K562 (cell line): Measurements from ENCODE around the gene PNMA8C. TPM values are rescaled to one million over a fixed set of nuclear protein-coding genes. Genes with fewer than 3 reads are reported as not detected.
A peak's percentile ranks its signal among the peaks of the same experiment; 100 is the strongest.

Experiments used
- ATAC-seq: fragments of 200-7000 bp; cut with Tn5 transposase; 3 replicates; pipeline ENCODE4 v1.9.1; 2020; ENCODE audit warnings: moderate library complexity
- BruUV-seq: library from RNA; stranded (reverse); fragments of 400-500 nt; replicated peaks from 2 replicates; lab custom pipeline; 2021; lab: Mats Ljungman, UMichigan
- CTCF ChIA-PET: fragments of 300-600 bp; formaldehyde crosslinking; extraction: SDS; loops from one replicate; lab custom pipeline; 2021; ENCODE audit warnings: low intra/inter-chr PET ratio; lab: Yijun Ruan, JAX
- POLR2A ChIA-PET: fragments of 300-600, 350-650 bp; sonication (Branson Sonifier 250); formaldehyde crosslinking; extraction: SDS; loops from one replicate; lab custom pipeline; 2021; ENCODE audit warnings: antibody characterized with exemption, inconsistent platforms; lab: Yijun Ruan, JAX
- DNase-seq, 4 experiments: peaks; one replicate each; pipeline versions ENCODE4 v3.0.0 to v3.0.0-alpha.2; 2011 to 2018; ENCODE audit warnings: low spot score in 3 of 4, mixed read lengths in 3 of 4; ENCODE audit errors: extremely low read depth in 1 of 4
- FAIRE-seq: peaks from 2 replicates; lab custom pipeline; 2011; peaks lifted over from hg19 to GRCh38; lab: Jason Lieb, UNC
- H2AFZ ChIP-seq: 2 replicates; pipeline ENCODE4 v1.6.0; 2011; ENCODE audit warnings: low read depth, low read length, control low read depth, inconsistent platforms
- H3K27ac ChIP-seq: fragments of 200-600 bp; 3 replicates; pipeline ENCODE4 v1.8.0; 2011; ENCODE audit warnings: low read depth, mild to moderate bottlenecking, control low read depth, inconsistent platforms, low read length, moderate library complexity, mixed read lengths; ENCODE audit errors: extremely low read depth
- H3K27me3 ChIP-seq, 2 experiments: fragments of 300-600 bp in 1 of 2; 2 replicates in 1 of 2; 3 replicates in 1 of 2; pipeline versions ENCODE4 v1.6.0 to v1.8.0; 2011; ENCODE audit warnings: inconsistent platforms in 2 of 2, low read length in 2 of 2, mild to moderate bottlenecking in 1 of 2, mixed read lengths in 1 of 2, moderate library complexity in 1 of 2; ENCODE audit not compliant: control insufficient read depth in 2 of 2, insufficient read depth in 2 of 2
- H3K36me3 ChIP-seq: fragments of 300-600 bp; 3 replicates; pipeline ENCODE4 v1.8.0; 2011; ENCODE audit warnings: mild to moderate bottlenecking, low read length, inconsistent platforms; ENCODE audit not compliant: control insufficient read depth, insufficient read depth
- H3K4me1 ChIP-seq, 2 experiments: fragments of 200-600 bp in 1 of 2; replicated peaks in 1 of 2; 2 replicates in 1 of 2; 3 replicates in 1 of 2; pipeline versions ENCODE4 v1.5.1 to v1.8.0; 2011; ENCODE audit warnings: inconsistent platforms in 2 of 2, low read length in 2 of 2, mild to moderate bottlenecking in 1 of 2, mixed read lengths in 1 of 2, moderate library complexity in 1 of 2; ENCODE audit not compliant: control insufficient read depth in 2 of 2, insufficient read depth in 2 of 2
- H3K4me2 ChIP-seq: 2 replicates; pipeline ENCODE4 v1.6.1; 2011; ENCODE audit warnings: low read length, control low read depth, inconsistent platforms, mixed read lengths; ENCODE audit not compliant: insufficient read depth
- H3K4me3 ChIP-seq: fragments of 200-600 bp; sonication (generic), shearing (Covaris generic); 2 replicates; pipeline ENCODE4 v1.5.1; 2016; ENCODE audit warnings: control low read depth, inconsistent platforms
- H3K79me2 ChIP-seq: fragments of 200-600 bp; 3 replicates; pipeline ENCODE4 v1.8.0; 2011; ENCODE audit warnings: low read length, inconsistent platforms; ENCODE audit not compliant: control insufficient read depth, insufficient read depth
- H3K9ac ChIP-seq, 2 experiments: 2 replicates each; pipeline versions ENCODE4 v1.6.0 to v1.6.1; 2011; ENCODE audit warnings: low read depth in 2 of 2, low read length in 2 of 2, control low read depth in 1 of 2, inconsistent platforms in 1 of 2, mild to moderate bottlenecking in 1 of 2, mixed read lengths in 1 of 2; ENCODE audit not compliant: insufficient read depth in 1 of 2
- H3K9me1 ChIP-seq: one replicate; pipeline ENCODE4 v1.6.0; 2011; ENCODE audit warnings: inconsistent platforms, mild to moderate bottlenecking, low read length, moderate library complexity; ENCODE audit not compliant: control insufficient read depth, insufficient read depth
- H3K9me3 ChIP-seq: replicated peaks from 2 replicates; pipeline ENCODE4 v1.5.1; 2011; ENCODE audit warnings: low read depth, low read length, inconsistent platforms; ENCODE audit not compliant: control insufficient read depth, insufficient read depth
- H4K20me1 ChIP-seq: replicated peaks from 2 replicates; pipeline ENCODE4 v1.6.1; 2011; ENCODE audit warnings: low read length, inconsistent platforms, mixed read lengths; ENCODE audit not compliant: control insufficient read depth, insufficient read depth
- KDM5B ChIP-seq: fragments of 200-600 bp; sonication (generic); IDR thresholded peaks from 2 replicates; pipeline ENCODE4 v1.6.1; 2012; ENCODE audit warnings: low read depth, mild to moderate bottlenecking, moderate library complexity, low read length, control low read depth, inconsistent platforms; ENCODE audit not compliant: insufficient replicate concordance
- RB1 ChIP-seq: fragments of 450-650 bp; IDR thresholded peaks from 2 replicates; pipeline ENCODE4 v1.6.1; 2017; ENCODE audit warnings: low read depth, mild to moderate bottlenecking
- WGBS: fragments of 100-300 bp; shearing (Covaris generic); methylation state at CpG from one replicate; pipeline ENCODE4 v1.1.6; 2016; ENCODE audit warnings: low coverage, mixed read lengths; ENCODE audit not compliant: insufficient coverage; ENCODE audit errors: missing lambda C conversion rate; 5-methylcytosine and 5-hydroxymethylcytosine counted together
- in situ Hi-C: fragments of 300-500 bp; cut with MboI; formaldehyde crosslinking; loops from 4 replicates; pipeline ENCODE4 v1.15.0; 2018; ENCODE audit warnings: inconsistent platforms, mixed read lengths
- intact Hi-C: fragments of 100-400 bp; cut with micrococcal nuclease; formaldehyde crosslinking; loops from 2 replicates; pipeline ENCODE4 v1.14.2; 2022
- polyA plus RNA-seq, 8 experiments: library from polyadenylated mRNA; depleted of rRNA in 4 of 8; stranded (reverse) in 5 of 8; unstranded in 3 of 8; fragments of >200 nt; fragmentation: Nextera tagmentation in 2 of 8; fragmentation: Illumina TruSeq in 1 of 8; extraction: Ambion mirVana in 2 of 8; extraction: Trizol in 1 of 8; gene quantifications; 2 replicates each; pipeline versions ENCODE4 v1.2.1 to v1.2.3, GENCODE V29; 2011 to 2014; ENCODE audit warnings: inconsistent platforms in 1 of 8, missing spikeins in 1 of 8
- total RNA-seq, 7 experiments: library from RNA; depleted of rRNA in 6 of 7; stranded (reverse); fragments of >200 nt in 6 of 7; fragmentation: Illumina TruSeq in 2 of 7; extraction: Trizol in 2 of 7; gene quantifications; 2 replicates each; pipeline versions ENCODE4 v1.2.1 to v1.2.3, GENCODE V29; 2011 to 2021; ENCODE audit warnings: low replicate concordance in 1 of 7
- TF ChIP-seq, protein P1 (sequence below): fragments of 250-450 bp; sonication (Bioruptor Pico); IDR thresholded peaks from 2 replicates; pipeline ENCODE4 v1.8.0; 2022; ENCODE audit warnings: moderate library complexity, mild to moderate bottlenecking, inconsistent platforms

The PNMA8C gene
- total and polyA plus RNA-seq, 9 of the 15 experiments (the other 6 are each of a cell fraction or from before 2014, with no cell fraction given) = 0.04 to 0.05 (median 0.05) TPM; not detected in 6

DNA sequence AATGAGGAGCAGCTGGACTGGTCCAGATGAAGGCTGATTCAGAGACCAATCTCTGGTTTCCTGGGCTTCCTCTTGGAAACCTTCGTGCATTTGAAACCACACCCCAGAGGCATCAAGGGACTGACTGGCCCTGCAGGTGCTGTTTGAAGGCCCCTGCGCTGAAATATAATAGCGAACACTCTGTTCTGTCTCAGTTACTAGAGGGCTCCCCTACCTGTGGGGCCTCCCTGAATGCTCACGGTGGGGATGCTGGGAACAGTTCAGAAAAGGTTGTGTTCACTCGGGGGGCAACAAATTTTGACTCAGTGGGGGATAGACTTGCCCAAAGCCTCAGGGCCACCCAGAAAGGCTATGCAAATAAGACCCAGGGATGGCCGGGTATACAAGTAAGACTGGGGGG lies 21.8 kb downstream of the PNMA8C start:
- intact Hi-C loops (no loop called here), in situ Hi-C loops (no loop called here)
- WGBS = 35% methylated on average over 6 of the region's 6 CpGs
- POLR2A ChIA-PET = no interaction called here
- Histone ChIP-seq H3K9me3 (no peaks in the 10 kb centered on the region), H4K20me1 (peaks cover 16% of the 10 kb centered on the region; the same call in 1 of the 2 replicates), H3K4me2 (no peak overlapping the region), H3K27me3 (no peaks in the 10 kb centered on the region), H3K4me3 (no peak overlapping the region), H3K27ac (no peak overlapping the region), H3K79me2 (peaks cover 20% of the 10 kb centered on the region), H3K4me1 (peaks cover 30 to 45% of the 10 kb centered on the region in 2 experiments), H3K9ac (no peak overlapping the region), H3K9me1 (peaks cover 4% of the 10 kb centered on the region), H2AFZ (no peak overlapping the region), H3K36me3 (peaks cover 18% of the 10 kb centered on the region)
- CTCF ChIA-PET = interaction anchor here (1.2 kb wide), 1 partner anchor 12 kb away, joined by 4 read pairs; no protein-coding TSS in a partner anchor
- BruUV-seq = no TSS peak
- TF ChIP-seq, protein P1, sequence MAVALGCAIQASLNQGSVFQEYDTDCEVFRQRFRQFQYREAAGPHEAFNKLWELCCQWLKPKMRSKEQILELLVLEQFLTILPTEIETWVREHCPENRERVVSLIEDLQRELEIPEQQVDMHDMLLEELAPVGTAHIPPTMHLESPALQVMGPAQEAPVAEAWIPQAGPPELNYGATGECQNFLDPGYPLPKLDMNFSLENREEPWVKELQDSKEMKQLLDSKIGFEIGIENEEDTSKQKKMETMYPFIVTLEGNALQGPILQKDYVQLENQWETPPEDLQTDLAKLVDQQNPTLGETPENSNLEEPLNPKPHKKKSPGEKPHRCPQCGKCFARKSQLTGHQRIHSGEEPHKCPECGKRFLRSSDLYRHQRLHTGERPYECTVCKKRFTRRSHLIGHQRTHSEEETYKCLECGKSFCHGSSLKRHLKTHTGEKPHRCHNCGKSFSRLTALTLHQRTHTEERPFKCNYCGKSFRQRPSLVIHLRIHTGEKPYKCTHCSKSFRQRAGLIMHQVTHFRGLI = no peak
- TF ChIP-seq RB1 = no peak
- TF ChIP-seq KDM5B = peak; percentile 32
- DNase-seq (no peak), ATAC-seq (no peak), FAIRE-seq (no peak)
